ENCODE data around the gene LTBP1. TPM values are rescaled to one million over a fixed set of nuclear protein-coding genes. Genes with fewer than 3 reads are reported as not detected.

The LTBP1 gene
- total RNA-seq, 1 experiment from 2014 or later, result 28.5 TPM

DNA sequence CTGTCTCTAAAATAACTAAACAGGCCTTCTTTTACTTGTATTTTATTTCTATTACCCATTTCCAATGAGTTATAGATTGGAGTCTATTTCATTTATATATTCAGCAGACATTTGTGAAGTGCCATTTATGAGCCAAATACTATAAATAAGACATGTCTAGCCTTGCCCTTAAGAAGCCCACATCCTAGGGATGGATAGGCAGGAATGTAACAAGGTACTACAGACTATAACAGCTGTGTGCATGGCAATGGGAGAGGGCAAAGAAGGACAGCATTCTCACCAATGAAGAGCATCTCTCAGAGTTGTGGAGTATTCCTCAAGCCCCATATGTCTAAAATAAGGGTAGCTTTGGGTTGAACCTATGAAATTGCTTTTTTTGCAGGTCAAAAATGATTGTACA is 367.8 kb downstream of the LTBP1 start:
- Histone ChIP-seq H2BK15ac (ENCODE audit: low read depth, low read length) (no peak overlapping the region), H2AK5ac (ENCODE audit: insufficient read length, low read length) (no peak overlapping the region), H3K14ac (ENCODE audit: insufficient read depth, low read length) (no peak overlapping the region), H3K4me2 (ENCODE audit: insufficient read depth, insufficient read length, low read length) (no peak overlapping the region), H3K79me2 (ENCODE audit: insufficient read depth, low read length) (no peaks in the 10 kb centered on the region), H3T11ph (ENCODE audit: low read length) (no peak overlapping the region), H3K18ac (ENCODE audit: insufficient read length, low read depth, low read length) (no peak overlapping the region), H4K91ac (ENCODE audit: insufficient read length, low read depth, low read length) (no peak overlapping the region), H2BK120ac (ENCODE audit: low read depth, low read length, poor library complexity, severe bottlenecking) (no peak overlapping the region), H3K4ac (ENCODE audit: low read depth, low read length) (no peak overlapping the region), H3K9ac (ENCODE audit: extremely low read depth, insufficient read length, low read length) (no peak overlapping the region), H4K8ac (replicated peaks; ENCODE audit: insufficient read length, low read depth, low read length) (no peak overlapping the region), H3K27ac (ENCODE audit: insufficient read length, low read depth, low read length) (no peak overlapping the region), H4K20me1 (ENCODE audit: control insufficient read depth, insufficient read depth, insufficient read length) (no peaks in the 10 kb centered on the region), H3K4me1 (ENCODE audit: insufficient read depth, low read length) (no peaks in the 10 kb centered on the region), H3K56ac (ENCODE audit: insufficient read length, low read depth, low read length) (no peak overlapping the region), H4K5ac (ENCODE audit: insufficient read length, low read depth, low read length) (no peak overlapping the region), H3K9me3 (ENCODE audit: control insufficient read depth, low read depth, low read length) (no peaks in the 10 kb centered on the region), H2BK12ac (ENCODE audit: insufficient read length, low read depth, low read length) (no peak overlapping the region), H2BK20ac (ENCODE audit: low read depth, low read length, poor library complexity, severe bottlenecking) (no peak overlapping the region), H3K23ac (ENCODE audit: insufficient read length, low read depth, low read length) (no peak overlapping the region), H3K27me3 (ENCODE audit: insufficient read depth, low read length) (no peaks in the 10 kb centered on the region), H2BK5ac (ENCODE audit: insufficient read length, low read length) (no peak overlapping the region), H3K23me2 (ENCODE audit: insufficient read length, low read depth, low read length, poor library complexity, severe bottlenecking) (no peaks in the 10 kb centered on the region), H3K79me1 (ENCODE audit: insufficient read depth, low read depth, low read length, poor library complexity, severe bottlenecking) (no peaks in the 10 kb centered on the region), H2AFZ (ENCODE audit: low read length) (no peak overlapping the region)
- Mint-ChIP-seq H3K27ac (no peak overlapping the region), H3K4me3 (no peak overlapping the region), H3K9me3 (no peaks in the 10 kb centered on the region), H3K36me3 (ENCODE audit: insufficient read depth in 1 of 3, low read depth in 3 of 3) (no peaks in the 10 kb centered on the region), H3K4me1 (no peaks in the 10 kb centered on the region), H3K27me3 (ENCODE audit: low read depth) (no peaks in the 10 kb centered on the region)
- TF ChIP-seq, protein P1, sequence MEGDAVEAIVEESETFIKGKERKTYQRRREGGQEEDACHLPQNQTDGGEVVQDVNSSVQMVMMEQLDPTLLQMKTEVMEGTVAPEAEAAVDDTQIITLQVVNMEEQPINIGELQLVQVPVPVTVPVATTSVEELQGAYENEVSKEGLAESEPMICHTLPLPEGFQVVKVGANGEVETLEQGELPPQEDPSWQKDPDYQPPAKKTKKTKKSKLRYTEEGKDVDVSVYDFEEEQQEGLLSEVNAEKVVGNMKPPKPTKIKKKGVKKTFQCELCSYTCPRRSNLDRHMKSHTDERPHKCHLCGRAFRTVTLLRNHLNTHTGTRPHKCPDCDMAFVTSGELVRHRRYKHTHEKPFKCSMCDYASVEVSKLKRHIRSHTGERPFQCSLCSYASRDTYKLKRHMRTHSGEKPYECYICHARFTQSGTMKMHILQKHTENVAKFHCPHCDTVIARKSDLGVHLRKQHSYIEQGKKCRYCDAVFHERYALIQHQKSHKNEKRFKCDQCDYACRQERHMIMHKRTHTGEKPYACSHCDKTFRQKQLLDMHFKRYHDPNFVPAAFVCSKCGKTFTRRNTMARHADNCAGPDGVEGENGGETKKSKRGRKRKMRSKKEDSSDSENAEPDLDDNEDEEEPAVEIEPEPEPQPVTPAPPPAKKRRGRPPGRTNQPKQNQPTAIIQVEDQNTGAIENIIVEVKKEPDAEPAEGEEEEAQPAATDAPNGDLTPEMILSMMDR (conservative IDR thresholded peaks at IDR 0.05), result no peak
- DNase-seq, result no peak
